NK-92 (cell line): Measurements from ENCODE around the gene HRAS.
"Not testable (repeated sequence)": the region's sequence is repeated elsewhere in the genome, so short reads cannot be mapped to it uniquely, and the experiment has no call there.

Experiments
- DNase-seq: peaks from one replicate; lab custom pipeline; 2025; ENCODE audit not compliant: unreplicated experiment; lab: John Stamatoyannopoulos, UW

HRAS gene

DNA sequence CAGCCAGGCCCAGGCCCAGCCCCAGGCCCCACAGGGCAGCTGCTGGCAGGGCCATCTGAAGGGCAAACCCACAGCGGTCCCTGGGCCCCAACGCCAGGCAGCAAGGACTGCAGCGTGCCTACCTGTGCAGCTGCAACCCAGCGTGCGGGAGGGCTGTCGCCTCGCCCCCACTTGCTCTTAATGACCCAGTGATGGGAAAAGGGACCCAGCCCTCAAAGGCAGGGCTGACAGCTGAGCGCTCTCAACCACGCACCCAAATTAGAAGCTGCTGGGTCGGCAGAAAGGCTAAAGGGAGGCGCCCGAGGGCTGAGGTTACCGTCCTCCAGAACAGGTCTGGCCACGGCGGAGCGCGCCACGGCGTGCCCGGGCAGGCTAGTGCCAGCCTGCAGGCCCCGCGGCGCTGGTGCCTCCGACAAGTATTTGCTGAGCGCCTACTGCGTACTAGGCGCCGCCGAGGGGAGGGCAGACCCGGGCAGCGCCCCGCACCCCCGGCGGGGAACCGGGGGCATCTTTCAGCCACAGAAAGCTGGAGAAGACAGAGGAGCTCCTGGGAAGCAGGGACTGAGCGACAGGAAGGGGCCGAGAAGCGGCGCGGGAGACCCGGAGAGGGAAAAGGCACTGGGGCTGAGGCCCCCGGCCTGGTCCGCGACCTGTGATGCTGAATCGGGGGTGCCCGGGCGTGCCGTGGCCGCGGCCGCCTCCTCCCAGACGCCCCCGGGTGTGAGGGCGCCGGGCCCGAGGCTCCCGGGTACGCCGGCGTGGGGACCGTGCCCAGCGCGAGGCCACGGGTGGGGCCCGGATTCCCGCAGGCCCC is 773 bp downstream of the HRAS start:
- DNase-seq, result no peak

DNA sequence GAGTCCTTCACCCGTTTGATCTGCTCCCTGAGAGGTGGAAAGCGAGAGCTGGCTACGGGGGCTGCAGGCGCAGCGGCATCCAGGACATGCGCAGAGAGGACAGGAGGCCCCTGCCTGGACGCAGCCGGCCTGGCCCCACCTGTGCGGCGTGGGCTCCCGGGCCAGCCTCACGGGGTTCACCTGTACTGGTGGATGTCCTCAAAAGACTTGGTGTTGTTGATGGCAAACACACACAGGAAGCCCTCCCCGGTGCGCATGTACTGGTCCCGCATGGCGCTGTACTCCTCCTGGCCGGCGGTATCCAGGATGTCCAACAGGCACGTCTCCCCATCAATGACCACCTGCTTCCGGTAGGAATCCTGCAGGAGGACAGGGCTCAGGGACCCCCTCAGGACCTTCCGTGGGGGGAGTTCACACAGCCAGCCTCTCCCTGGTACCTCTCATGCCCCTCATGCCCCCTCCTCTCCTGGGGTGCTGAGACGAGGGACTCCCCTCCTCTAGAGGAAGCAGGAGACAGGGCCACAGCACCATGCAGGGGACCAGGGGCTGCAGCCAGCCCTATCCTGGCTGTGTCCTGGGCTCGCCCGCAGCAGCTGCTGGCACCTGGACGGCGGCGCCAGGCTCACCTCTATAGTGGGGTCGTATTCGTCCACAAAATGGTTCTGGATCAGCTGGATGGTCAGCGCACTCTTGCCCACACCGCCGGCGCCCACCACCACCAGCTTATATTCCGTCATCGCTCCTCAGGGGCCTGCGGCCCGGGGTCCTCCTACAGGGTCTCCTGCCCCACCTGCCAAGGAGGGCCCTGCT is 1.6 kb downstream of the HRAS start:
- DNase-seq, result no peak

DNA sequence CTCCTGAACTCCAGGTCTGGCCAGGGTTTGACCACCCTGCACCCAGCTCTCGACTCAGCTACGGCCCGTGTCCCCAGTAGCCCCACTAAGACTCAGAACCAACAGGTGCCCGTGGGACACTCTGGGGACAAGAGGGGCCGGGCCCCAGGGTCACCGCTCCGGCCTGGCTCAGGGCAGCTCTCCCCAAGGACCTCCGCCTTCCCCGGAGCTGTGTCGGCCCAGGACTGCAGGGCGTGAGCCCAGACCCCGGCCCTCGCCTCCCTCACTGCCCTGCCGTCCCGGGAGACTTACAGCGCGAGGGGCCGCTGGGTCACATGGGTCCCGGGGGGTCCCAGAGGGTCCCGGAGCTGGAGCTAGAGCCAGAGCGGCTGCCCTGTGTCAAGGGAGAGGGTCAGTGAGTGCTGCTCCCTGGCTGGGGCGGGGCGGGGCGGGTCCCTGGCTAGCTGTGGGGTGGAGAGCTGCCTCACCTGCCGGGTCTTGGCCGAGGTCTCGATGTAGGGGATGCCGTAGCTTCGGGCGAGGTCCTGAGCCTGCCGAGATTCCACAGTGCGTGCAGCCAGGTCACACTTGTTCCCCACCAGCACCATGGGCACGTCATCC is 2.3 kb downstream of the HRAS start:
- DNase-seq, result no peak

DNA sequence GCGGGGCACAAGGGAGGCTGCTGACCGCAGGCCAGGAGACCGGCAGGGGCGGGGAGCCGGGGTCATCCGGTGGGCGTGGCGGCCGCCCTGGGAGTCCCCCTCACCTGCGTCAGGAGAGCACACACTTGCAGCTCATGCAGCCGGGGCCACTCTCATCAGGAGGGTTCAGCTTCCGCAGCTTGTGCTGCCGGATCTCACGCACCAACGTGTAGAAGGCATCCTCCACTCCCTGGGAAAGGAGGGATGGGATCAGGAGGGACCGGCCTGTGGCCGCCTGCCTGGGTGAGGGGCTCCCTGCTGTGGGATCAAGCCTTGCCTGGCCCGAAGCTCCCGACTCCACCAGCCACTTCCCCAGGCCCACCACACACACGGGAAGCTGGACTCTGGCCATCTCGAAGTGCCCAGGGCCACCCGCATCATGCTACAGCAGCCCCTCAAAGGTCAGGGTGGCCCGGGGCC is 2.8 kb downstream of the HRAS start:
- DNase-seq, result no peak

DNA sequence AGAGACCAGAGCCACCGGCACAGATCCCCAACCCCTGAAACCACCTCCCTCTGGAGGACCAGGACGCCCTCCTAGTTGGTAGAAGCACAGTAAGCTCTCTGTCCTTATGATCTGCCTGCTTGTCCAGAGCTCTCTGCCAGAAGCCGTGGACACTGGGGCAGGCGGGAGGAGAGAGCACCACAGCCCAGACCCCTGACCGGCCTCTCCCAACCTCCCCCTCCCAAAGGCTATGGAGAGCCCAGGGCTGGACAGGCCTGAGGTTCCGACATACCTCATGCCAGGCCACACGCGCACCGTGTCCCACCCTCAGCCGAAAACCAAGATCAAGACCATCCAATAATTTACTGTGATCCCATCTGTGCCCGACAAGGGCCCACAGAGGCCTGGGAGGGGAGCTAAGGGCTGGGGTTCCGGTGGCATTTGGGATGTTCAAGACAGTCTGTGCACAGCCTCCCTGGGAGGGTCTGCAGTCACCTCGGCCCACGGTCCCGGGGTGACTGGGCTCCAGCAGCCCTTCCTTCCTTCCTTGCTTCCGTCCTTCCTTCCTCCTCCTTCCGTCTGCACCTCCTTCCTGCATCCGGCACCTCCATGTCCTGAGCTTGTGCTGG is 3.4 kb downstream of the HRAS start:
- no peak for DNase-seq

DNA sequence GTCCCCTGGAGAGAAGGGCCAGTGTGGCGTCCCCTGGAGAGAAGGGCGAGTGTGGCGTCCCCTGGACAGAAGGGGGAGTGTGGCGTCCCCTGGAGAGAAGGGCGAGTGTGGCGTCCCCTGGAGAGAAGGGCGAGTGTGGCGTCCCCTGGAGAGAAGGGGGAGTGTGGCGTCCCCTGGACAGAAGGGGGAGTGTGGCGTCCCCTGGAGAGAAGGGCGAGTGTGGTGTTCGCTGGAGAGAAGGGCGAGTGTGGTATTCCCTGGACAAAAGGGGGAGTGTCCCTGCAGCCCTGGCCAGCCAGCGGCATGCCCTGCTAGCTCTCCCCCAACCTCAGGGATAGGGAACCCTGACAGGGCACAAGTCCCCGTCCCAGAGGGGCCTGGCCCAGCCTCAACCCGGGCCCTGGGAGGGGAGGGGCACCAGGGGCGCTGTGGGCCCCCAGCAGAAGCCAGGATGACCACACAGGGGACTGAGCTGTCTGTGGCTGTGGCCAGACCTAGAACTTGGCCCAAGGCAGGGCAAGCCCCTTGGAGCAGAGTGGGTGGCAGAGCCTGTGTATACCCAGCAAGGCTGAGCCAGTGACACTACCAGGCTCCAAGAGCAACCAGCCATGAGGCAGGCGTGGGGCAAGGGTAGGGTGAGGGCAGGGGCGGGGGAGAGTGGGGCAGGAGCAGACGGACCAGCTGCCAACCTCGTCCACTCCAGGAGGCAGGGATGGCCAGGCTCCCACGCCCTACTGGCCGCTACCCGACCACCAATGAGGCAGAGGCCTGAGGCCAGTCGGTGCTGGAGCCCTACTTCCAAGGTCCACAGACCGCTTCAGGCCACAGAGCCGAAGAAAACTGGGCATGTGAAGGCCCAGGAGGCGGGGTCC is 4.2 kb downstream of the HRAS start:
- DNase-seq, result no peak

DNA sequence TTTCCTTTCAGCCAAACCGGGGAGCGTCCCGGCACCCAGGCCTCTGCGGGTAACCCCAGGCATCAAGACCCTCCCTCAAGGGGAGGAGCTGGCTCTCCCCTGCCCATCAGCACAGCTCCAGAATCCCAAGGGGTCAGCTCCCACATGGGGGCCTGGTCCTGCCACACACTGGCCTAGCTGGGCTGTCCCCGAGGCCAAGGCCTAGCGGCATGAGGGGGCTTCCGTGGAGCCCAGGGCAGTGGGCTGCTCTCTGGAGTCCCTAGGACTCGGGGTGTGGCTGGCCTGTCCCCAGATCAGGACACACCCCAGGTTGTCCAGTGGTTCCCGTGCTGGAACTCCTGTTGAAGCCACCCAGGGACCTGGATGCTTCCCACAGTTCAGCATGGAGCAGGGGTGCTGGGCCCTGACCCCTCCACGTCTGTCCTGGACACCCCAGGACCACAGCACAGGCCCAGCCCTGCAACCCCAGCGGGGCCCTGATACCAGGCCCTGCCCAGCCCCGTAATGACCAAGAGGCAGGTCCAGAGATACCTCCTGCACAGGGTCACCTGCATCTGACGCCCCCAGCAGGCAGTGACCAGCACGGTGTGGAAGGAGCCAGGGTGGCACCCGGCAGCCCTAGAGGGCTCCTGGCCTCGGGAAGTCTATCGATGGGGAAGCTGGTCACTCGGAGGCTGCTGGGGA is 5.5 kb downstream of the HRAS start:
- no peak for DNase-seq

DNA sequence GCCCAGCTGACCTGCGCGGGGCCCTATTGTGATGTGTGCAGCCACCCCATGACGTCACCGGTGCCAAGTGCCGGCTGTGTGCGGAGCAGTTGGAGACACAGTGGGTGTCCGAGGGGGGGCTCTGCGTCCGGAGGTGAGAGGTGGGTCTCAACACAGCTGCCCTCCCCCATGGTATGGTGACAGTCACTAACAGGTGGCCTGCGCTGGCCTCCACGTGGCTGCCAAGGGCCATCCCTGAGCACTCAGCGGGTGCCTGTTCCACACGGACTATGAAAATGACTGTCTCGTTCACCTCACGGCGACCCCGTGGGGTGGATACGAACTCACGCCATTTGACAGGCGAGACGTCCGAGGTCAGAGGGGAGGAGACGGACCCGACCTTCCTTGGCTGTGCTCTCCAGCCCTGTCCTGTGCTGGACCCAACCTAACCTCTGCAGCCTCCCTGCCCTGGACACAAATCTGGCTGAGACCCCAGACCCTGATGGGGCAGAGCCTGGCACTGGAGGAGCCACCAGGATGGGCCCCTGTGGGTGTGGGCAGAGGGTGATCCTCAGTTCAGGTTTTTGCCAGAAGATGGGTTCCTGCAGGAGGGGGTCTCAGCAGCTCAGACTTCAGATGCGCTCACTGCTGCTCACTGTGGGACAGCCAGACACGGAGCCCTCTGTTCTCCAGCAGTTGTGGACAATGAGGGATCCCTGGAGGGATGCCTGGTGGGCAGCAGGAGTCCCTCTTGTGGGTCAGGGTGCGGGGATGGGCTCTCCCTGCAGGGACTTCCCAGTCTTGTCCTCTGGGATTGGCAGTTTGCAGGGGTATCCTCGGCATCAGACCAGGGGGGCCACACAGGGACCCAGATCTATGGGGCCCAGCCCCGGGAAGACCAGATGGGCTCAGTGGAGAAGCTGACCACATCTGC is 6.3 kb downstream of the HRAS start:
- DNase-seq, result no peak

DNA sequence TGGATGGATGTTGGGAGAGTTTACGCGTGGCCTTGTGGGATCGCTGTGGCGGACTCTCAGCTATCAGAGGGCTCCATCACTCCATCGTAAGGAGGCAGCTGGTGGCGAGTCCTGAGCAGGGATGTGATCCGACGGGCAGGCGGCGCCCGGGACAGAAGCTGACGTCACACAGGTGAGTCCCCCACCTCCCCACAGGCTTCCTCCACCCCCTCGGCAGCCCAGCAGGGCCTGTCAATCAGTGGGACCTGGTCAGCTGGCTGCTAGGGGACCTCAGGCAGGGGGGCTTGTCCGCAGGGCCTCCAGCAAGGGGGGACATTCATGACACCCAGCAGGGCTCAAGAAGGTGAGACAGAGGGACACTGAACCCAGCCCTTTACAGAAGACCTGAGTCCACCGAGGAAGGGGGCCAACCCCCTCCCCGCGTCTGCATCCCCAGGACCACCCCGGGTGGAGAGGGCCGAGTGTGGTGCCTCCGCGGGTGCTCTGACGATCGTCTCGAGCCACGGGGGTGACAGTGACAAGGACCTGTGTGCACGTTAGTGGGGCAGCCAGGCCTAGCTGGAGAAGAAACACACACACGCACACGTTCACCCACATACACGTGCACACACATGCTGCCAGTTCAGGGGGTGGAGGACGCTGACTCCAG is 7.1 kb downstream of the HRAS start:
- DNase-seq, result no peak

DNA sequence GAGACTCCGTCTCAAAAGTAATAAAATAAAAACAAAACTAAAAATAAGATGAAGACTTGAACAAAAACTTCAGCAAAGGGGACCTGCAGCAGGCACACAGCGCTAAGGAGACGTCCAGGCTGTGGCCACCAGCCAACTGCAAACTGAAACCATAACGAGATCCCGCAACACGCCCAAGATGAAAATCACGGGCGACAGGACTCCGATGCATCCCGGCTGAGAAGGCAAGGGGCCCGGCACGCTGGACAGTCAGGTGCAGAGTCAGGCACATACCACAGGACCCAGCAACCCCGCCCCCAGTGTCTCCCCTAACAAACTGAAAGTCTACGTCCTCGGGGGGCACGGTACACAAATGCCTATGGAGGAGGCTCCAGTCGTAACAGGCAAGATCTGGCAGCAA is 9.2 kb downstream of the HRAS start:
- no peak for DNase-seq

DNA sequence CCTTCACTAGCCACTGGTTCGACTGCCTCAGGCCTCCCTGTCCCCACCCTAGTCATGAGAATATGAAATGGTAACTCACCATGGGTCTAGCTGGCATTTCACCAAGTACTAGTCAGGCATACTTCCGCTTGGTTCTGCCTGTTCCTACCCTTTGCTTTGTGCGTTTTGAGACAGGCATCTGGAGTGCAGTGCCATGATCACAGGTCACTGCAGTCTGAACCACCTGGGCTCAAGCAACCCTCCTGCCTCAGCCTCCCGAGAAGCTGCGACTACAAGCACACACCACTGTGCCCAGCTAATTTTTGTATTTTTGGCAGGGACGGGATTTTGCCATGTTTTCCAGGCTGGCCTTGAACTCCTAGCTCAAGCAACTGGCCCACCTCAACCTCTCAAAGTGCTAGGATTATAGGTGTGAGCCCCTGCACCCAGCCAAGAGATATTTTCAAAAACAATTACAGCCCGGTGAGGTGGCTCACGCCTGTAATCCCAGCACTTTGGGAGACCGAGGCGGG is 14.1 kb downstream of the HRAS start:
- no peak for DNase-seq

DNA sequence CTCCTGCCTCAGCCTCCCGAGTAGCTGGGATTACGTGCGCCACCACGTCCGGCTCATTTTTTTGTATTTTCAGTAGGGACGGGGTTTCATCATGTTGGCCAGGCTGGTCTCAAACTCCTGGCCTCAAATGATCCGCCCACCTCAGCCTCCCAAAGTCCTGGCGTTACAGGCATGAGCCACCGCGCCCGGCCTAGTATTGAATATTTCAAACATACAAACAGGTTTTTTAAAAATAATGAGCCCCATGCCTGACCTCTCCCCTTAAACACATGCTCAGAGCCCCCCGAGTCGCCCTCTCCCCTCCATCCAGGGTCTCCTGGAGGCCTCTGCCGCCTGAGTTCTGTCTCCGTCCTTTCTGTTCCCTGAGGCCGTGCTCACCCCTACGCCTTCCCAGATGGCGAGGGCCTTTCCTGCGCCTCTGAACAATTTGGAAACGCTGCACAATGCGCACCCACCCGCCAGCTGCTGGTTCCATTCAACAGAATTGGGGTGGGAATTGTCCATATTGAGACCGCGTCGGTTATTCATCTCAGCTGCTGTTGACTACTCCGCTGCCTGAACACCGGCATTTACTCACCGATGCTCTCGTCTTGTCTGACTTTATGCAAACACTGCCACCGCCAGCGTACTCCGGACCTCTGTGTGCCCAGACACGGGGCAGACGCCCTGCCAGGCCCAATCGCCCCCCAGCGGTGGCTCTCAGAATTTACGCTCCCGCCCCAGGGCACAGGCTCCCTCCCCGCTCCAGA is 14.8 kb downstream of the HRAS start:
- no peak for DNase-seq

DNA sequence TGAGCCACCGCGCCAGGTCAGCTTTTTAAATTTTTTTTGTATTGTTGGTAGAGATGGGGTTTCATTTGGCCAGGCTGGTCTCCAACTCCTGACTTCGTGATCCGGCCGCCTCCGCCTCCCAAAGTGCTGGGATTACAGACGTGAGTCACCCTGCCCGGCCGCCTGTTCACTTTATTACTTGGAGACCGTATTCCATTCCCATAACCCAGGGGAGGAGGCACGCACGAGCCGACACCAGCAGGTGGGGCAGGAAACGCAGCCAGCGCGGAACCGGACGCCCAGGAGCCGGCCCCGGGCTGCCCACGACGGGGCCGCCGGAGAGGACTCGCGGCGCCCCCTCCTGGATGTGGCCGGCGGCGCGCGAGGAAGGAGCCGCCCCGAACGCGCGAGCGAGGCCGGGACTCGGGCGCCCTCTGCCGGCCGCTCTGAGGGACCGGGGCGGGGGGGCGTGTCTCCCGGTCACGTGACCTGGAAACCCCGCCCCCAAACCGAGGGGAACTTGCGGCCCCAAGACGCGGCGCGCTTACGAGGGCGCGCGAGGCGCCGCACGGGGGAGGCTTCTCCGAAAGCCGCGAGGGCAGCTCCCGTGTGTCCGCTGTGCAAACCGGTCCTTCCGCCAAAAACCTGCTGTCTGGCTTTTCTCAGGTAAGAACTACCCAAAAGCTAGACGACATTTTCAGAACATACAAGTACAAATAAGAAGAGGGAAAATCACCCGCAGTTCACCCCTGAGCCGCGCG is 16.7 kb downstream of the HRAS start:
- no peak for DNase-seq

DNA sequence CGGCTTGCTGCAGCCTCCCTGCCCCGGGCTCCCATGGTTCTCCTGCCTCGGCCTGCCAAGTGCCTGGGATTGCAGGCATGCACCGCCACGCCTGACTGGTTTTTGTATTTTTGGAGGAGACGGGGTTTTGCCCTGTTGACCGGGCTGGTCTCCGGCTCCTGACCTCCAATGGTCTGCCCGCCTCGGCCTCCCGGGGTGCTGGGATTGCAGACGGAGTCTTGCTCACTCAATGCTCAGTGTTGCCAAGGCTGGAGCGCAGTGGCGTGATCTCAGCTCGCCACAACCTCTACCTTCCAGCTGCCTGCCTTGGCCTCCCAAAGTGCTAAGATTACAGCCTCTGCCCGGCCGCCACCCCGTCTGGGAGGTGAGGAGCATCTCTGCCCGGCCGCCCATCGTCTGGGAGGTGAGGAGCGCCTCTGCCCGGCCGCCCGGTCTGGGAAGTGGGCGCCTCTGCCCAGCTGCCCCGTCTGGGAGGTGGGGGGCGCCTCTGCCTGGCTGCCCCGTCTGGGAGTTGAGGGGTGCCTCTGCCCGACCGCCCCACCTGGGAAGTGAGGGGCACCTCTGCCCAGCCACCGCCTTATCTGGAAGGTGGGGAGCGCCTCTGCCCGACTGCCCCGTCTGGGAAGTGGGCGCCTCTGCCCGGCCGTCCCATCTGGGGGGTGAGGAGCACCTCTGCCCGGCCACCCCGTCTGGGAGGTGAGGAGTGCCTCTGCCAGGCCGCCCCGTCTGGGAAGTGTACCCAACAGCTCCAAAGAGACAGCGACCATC is 18.3 kb downstream of the HRAS start:
- not testable (repeated sequence) for DNase-seq

DNA sequence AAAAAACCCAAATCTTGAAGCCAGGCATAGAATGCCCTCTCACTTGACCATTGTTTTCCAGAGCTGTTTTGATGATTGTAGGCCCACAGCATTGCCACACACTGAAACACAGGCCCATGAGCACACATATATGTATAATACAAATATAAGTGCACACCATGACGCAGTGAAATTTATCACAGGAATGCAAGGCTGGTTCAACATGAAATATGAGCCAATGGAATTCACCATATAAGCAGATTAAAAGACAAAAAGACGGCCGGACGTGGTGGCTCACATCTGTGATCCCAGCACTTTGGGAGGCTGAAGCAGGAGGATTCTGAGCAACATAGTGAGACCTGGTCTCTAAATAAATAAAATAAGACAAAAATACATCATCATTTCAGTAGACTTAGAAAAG is 19.0 kb downstream of the HRAS start:
- no peak for DNase-seq

DNA sequence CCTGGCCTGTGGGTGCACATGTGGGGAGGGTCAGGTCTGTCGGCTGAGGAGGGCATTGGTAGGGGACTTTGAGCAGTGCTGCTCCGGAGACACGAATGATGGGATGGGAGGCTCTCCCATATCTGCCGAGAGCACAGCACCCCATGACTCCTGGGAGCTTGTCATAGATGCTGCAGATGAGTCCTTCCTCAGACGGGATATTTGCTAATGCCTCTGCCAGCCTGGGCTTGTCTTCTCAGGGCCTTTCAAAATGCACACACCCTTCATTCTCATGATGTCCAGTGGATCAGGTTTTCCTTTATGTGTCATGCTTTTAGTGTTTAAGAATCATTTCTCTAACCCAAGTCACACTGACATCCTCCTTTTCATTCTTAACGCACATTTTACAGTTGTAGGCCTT is 20.2 kb downstream of the HRAS start:
- no peak for DNase-seq
